ENCODE results near the gene MEF2B.

MEF2B gene

DNA sequence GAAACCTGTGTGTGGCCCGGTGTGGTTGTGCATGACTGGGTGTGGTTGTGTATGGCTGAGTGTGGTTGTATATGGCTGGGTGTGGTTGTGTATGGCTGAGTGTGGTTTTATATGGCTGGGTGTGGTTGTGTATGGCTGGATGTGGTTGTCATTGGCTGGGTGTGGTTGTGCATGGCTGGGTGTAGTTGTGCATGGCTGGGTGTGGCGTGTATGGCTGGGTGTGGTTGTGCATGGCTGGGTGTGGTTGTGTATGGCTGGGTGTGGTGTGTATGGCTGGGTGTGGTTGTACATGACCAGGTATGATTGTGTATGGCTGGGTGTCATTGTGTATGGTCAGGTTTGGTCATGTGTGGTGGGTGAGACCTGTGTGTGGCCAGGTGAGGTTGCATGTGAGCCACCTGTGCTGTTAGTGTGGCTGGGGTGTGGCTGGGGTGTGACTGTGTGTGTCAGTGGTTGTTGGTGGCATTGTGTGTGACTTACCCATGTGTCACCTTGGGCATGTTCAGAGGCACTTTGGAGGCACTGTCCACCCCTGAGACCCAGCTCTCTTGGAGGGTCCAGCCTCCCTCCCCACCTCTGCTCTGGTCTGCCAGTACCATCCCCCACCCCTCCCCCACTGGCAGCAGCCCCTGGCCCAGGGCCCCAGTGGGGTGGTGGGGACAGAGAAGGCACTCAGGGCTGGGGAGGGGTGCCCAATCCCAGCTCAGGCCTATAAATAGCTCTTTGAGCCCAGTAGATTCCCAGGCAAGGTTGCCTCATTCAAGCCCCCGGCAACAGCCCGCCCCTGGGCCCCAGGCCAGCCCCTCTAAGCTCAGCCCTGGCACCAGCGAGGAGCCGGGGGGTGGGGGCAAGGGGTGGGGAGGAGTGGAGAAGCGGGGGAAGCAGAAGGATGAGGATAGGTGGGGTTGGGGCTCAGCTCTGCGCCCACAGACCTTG, 37.8 kb upstream of the MEF2B start:
- H3K4me1 ChIP-seq (ENCODE audit: control insufficient read depth, insufficient read depth, low read length), result 0 out of 2 replicates have a peak, but pooled peaks cover 2% of the 10 kb centered on the region
- H3K36me3 ChIP-seq (ENCODE audit: control insufficient read depth, insufficient read depth, low read length), result no peaks in the 10 kb centered on the region
- peaks cover 26% of the 10 kb centered on the region for H3K27me3 ChIP-seq (ENCODE audit: control insufficient read depth, insufficient read depth, low read length)
- H3K27ac ChIP-seq (ENCODE audit: low read length), result no peak overlapping the region
- no peak for DNase-seq (ENCODE audit: low read depth, low spot score)
- no peaks in the 10 kb centered on the region for H3K9me3 ChIP-seq (ENCODE audit: control insufficient read depth, insufficient read depth, low read length)
- H3K4me3 ChIP-seq (ENCODE audit: low read length), result no peak overlapping the region
- no CpG with 5 or more reads among the region's 8 CpGs for WGBS (ENCODE audit: insufficient coverage, insufficient read length)

DNA sequence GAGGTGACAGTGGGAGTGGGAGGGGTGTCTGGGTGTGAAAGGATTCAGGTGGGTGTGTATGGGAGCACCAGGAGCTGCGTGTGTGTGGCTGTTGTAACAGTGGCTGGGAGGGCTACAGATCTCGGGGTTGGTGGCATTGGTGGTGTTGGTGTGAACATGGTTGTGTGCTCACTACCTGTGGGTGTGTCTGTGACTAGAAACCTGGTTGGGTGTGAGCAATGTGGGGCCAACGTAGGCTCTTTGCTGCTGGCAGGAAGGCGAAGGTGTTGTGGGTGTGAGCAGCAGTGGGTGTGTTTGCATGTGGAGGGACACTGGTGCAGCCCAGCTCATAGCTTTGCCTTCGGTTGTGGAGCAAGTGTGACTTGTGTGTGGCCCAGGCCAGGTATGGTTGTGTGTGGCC, 36.9 kb upstream of the MEF2B start:
- DNase-seq (ENCODE audit: low read depth, low spot score), result no peak
- no peaks in the 10 kb centered on the region for H3K36me3 ChIP-seq (ENCODE audit: control insufficient read depth, insufficient read depth, low read length)
- no peaks in the 10 kb centered on the region for H3K9me3 ChIP-seq (ENCODE audit: control insufficient read depth, insufficient read depth, low read length)
- H3K4me3 ChIP-seq (ENCODE audit: low read length), result no peak overlapping the region
- peaks cover 20% of the 10 kb centered on the region for H3K27me3 ChIP-seq (ENCODE audit: control insufficient read depth, insufficient read depth, low read length)
- no peak overlapping the region for H3K27ac ChIP-seq (ENCODE audit: low read length)
- WGBS (ENCODE audit: insufficient coverage, insufficient read length), result no CpG with 5 or more reads among the region's 5 CpGs
- H3K4me1 ChIP-seq (ENCODE audit: control insufficient read depth, insufficient read depth, low read length), result no peaks in the 10 kb centered on the region

DNA sequence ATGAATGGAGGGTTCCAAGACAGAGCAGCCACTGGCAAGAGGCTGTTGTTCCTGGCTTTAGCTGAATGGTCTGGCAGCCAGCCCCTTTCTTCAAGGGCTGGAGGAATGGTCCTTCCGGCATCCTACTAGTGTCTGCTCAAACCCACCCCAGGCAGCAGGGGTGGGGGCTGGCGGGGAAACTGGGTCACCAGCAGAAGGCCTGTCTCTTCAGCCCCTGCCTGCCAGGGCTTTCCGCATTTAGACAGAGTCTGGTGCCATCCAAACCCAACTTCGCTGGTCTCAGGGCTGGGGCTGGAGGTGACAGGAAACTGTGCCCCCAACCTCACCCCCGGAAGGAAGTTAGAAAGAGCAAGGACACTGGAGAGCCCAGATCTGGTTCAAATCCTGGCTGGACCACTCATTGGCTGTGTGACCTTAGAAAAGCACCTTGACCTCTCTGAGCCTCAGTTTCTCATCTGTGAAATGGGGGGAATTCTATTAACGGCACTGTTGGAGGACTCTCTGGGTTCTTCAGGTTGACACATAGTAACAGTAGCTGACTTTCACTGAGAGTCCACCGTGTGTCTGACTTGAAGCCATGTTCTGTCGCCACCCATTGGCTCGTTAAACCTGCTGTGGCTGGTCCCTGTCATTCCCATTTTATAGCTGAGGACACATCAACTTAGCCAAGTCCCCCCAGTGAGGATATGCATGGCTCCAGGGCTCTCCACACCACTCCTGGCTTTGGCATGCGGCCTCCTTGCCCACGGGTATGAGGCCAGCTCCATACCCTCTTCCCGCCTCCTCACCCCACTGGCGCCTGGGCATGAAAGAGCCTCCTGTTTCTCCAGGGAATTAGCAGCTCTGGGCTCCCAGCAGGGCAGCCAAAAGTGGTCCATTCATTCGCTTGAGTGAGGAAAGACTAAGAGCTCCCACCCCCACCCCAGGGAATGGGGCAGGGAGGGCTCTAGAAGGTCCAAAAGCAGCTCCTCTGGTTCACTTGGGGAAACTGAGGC, 35.6 kb upstream of the MEF2B start:
- no peak overlapping the region for H3K4me3 ChIP-seq (ENCODE audit: low read length)
- H3K27me3 ChIP-seq (ENCODE audit: control insufficient read depth, insufficient read depth, low read length), result peaks cover 15% of the 10 kb centered on the region
- H3K36me3 ChIP-seq (ENCODE audit: control insufficient read depth, insufficient read depth, low read length), result no peaks in the 10 kb centered on the region
- H3K27ac ChIP-seq (ENCODE audit: low read length), result no peak overlapping the region
- no peak for DNase-seq (ENCODE audit: low read depth, low spot score)
- WGBS (ENCODE audit: insufficient coverage, insufficient read length), result no CpG with 5 or more reads among the region's 14 CpGs
- no peaks in the 10 kb centered on the region for H3K4me1 ChIP-seq (ENCODE audit: control insufficient read depth, insufficient read depth, low read length)
- H3K9me3 ChIP-seq (ENCODE audit: control insufficient read depth, insufficient read depth, low read length), result no peaks in the 10 kb centered on the region

DNA sequence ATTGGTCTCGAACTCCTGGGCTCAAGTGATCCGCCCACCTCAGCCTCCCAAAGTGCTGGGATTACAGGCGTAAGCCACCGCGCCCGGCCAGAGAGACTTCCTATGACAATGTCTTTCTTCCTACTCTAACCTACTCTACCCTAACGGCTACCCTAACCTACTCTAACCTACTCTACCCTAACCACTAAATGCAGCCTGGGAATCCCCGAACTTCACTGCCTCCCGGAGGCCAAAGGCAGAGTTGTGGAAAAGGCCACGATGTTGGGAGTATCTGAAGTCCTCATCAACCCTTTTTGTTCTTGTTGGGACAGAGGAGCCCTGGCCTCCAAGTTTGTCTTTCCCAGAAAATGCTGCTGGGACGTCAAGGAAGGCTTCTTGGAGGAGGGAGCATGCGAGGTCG, 34.1 kb upstream of the MEF2B start:
- Histone ChIP-seq H3K27me3 (ENCODE audit: control insufficient read depth, insufficient read depth, low read length) (peaks cover 13% of the 10 kb centered on the region), H3K4me3 (ENCODE audit: low read length) (no peak overlapping the region), H3K4me1 (ENCODE audit: control insufficient read depth, insufficient read depth, low read length) (no peaks in the 10 kb centered on the region), H3K27ac (ENCODE audit: low read length) (no peak overlapping the region), H3K36me3 (ENCODE audit: control insufficient read depth, insufficient read depth, low read length) (no peaks in the 10 kb centered on the region), H3K9me3 (ENCODE audit: control insufficient read depth, insufficient read depth, low read length) (no peaks in the 10 kb centered on the region)
- no CpG with 5 or more reads among the region's 13 CpGs for WGBS (ENCODE audit: insufficient coverage, insufficient read length)
- DNase-seq (ENCODE audit: low read depth, low spot score), result no peak

DNA sequence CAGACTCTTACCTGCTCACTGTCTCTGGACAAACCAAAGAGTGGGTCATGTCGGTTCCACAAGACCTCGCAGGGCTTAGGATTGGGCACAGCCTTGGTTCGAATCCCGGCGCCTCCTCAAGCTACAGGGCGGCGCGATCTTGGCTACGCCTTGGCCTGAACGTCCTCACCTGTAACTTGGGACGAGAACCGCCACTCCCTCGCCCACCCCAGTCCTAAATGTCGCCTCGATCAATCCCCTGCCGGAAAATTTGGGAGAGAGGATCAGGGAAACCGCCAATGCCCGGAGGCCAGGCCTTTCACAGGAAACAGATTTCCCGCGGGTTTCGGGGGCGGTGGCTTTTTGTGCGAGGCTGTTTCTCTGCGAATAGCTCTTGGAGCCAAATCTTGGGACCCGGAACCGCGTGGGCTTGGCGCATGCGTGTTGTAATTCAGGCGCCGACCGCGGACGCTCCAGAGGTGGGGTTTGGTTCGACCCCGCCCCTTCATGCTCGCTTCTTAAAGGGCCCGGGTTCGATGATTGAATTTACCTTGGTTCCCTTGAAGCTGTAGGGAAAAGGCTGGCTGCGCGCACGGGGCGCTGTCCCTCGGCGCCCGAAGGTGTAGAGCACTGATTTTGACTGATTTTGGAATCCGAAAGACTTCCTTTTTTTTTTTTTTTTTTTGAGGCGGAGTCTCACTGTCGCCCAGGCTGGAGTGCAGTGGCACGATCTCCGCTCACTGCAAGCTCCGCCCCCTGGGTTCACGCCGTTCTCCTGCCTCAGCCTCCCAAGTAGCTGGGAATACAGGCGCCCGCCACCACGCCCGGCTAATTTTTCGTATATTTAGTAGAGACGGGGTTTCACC, 33.2 kb upstream of the MEF2B start, which contains the start of gene NR2C2AP:
Gene NR2C2AP, minus strand, starts transcription at position 403 of the 845 bp plus-strand sequence. Its CDS starts 354 bp downstream, at position 49.
- no peak for DNase-seq (ENCODE audit: low read depth, low spot score)
- no CpG with 5 or more reads among the region's 60 CpGs for WGBS (ENCODE audit: insufficient coverage, insufficient read length)

DNA sequence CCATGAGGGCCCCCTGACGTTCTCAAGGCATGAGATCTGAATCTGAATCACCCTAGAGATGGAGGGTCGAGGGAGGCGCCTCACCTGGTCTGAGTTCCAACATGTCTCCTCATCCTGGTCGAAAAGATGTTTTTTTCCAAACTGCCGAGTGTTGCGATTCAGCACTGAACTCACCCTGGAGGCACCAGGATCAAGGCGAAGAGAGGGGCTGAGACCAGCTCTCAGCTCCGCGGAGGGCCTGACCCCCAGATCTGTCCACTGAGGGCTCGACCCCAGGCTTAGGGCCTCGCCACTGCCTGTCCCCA, 32.6 kb upstream of the MEF2B start:
- H3K4me3 ChIP-seq (ENCODE audit: low read length), result peak overlapping the region; percentile 82
- no peaks in the 10 kb centered on the region for H3K9me3 ChIP-seq (ENCODE audit: control insufficient read depth, insufficient read depth, low read length)
- no peak overlapping the region for H3K27ac ChIP-seq (ENCODE audit: low read length)
- peaks cover 13% of the 10 kb centered on the region for H3K27me3 ChIP-seq (ENCODE audit: control insufficient read depth, insufficient read depth, low read length)
- H3K36me3 ChIP-seq (ENCODE audit: control insufficient read depth, insufficient read depth, low read length), result no peaks in the 10 kb centered on the region
- no peaks in the 10 kb centered on the region for H3K4me1 ChIP-seq (ENCODE audit: control insufficient read depth, insufficient read depth, low read length)
- DNase-seq (ENCODE audit: low read depth, low spot score), result no peak
- no CpG with 5 or more reads among the region's 11 CpGs for WGBS (ENCODE audit: insufficient coverage, insufficient read length)

More for the DNA sequence above, 33.2 kb upstream of the MEF2B start, which contains the start of gene NR2C2AP:
- peak within 1 kb of the TSS; percentile 82 for H3K4me3 ChIP-seq (ENCODE audit: low read length)
- H3K27me3 ChIP-seq (ENCODE audit: control insufficient read depth, insufficient read depth, low read length), result peaks cover 13% of the 10 kb centered on the region
- no peaks in the 10 kb centered on the region for H3K9me3 ChIP-seq (ENCODE audit: control insufficient read depth, insufficient read depth, low read length)
- H3K4me1 ChIP-seq (ENCODE audit: control insufficient read depth, insufficient read depth, low read length), result no peaks in the 10 kb centered on the region
- no peaks in the 10 kb centered on the region for H3K36me3 ChIP-seq (ENCODE audit: control insufficient read depth, insufficient read depth, low read length)
- no peak within 1 kb of the TSS for H3K27ac ChIP-seq (ENCODE audit: low read length)

DNA sequence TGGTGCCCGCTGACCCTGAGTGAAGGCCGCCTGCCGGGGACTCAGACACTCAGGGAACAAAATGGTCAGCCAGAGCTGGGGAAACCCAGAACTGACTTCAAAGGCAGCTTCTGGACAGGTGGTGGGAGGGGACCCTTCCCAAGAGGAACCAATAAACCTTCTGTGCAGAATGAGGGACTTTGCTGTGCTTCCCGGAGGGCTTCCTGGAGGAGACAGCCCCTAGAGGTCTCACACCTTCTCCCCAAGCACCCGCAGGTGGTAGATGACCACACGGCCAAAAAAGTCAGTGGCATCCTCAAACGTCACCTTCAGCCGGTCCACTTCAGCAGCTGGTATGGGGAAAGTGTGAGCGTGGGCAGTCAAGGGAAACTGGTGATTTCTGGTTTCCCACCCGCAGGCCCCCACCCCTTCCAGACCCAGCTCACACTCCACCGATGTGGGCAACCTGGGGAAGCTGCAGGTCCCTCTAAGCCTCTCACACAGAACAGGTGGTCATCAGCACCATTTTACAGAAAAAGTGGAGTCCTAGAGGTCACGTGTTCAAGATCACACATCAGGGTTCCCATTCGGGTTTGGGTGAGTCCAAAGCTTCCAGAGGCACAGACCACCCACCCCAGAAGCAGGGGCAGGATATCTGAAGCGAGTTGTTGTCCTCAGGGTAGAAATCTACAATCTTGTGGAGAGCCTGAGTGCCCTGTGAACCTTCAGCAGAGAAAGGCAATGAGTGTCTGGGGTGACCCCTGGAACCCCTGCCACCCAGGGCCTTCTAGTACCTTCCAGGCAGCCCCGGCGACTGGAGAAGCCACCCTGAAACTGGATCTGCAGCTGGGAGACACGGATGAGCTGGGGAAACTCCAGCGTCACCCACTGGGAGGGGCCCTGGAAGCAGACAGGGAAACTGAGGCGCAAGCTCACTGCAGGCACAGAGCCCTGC, 31.9 kb upstream of the MEF2B start:
- Histone ChIP-seq H3K27me3 (ENCODE audit: control insufficient read depth, insufficient read depth, low read length) (peaks cover 10% of the 10 kb centered on the region), H3K4me1 (ENCODE audit: control insufficient read depth, insufficient read depth, low read length) (no peaks in the 10 kb centered on the region), H3K27ac (ENCODE audit: low read length) (no peak overlapping the region), H3K4me3 (ENCODE audit: low read length) (peak overlapping the region; percentile 82), H3K9me3 (ENCODE audit: control insufficient read depth, insufficient read depth, low read length) (no peaks in the 10 kb centered on the region), H3K36me3 (ENCODE audit: control insufficient read depth, insufficient read depth, low read length) (peaks cover 4% of the 10 kb centered on the region)
- WGBS (ENCODE audit: insufficient coverage, insufficient read length), result no CpG with 5 or more reads among the region's 19 CpGs
- DNase-seq (ENCODE audit: low read depth, low spot score), result no peak

DNA sequence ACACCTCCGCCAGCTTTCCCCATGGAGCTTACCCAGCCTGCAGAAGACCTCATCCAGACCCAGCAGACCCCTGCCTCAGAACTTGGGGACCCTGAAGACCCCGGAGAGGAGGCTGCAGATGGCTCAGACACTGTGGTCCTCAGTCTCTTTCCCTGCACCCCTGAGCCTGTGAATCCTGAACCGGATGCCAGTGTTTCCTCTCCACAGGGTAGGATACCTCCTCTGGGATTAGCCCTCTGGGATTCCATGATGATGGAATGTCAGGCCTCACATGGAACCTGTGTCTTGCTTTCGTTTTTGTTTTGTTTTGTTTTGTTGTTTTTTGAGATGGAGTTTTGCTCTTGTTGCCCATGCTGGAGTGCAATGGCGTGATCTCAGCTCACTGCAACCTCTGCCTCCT, 23.9 kb upstream of the MEF2B start:
- WGBS (ENCODE audit: insufficient coverage, insufficient read length), result no CpG with 5 or more reads among the region's 5 CpGs

DNA sequence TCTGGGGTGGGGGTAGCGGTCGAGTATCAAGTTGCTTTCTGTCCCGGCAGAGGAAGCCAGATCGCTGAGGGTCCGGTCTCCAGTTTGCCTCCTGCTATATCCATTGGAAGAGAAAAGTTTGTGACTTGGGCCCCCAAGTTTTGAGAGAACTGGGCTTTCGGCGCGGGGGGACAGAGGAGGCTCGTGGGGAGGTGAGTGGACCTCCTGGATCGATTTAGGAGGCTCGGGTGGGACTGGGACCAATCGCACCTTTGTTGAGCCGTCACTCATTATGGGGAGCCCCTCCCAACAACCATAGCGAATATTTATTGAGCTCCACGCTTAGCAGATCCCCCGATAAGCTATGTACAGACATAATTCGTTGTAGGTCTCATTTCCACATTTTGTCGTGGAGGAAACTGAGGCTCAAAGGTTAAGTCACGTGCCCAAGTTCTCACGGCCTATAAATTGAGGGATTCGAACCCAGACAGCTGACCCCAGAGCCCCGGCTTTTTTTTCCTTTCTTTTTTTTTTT, 22.9 kb upstream of the MEF2B start:
- peaks cover 6% of the 10 kb centered on the region for H3K36me3 ChIP-seq (ENCODE audit: control insufficient read depth, insufficient read depth, low read length)
- H3K4me1 ChIP-seq (ENCODE audit: control insufficient read depth, insufficient read depth, low read length), result no peaks in the 10 kb centered on the region
- peak overlapping the region; percentile 75; the same call in 1 of the 2 replicates for H3K4me3 ChIP-seq (ENCODE audit: low read length)
- no peaks in the 10 kb centered on the region for H3K27me3 ChIP-seq (ENCODE audit: control insufficient read depth, insufficient read depth, low read length)
- H3K9me3 ChIP-seq (ENCODE audit: control insufficient read depth, insufficient read depth, low read length), result no peaks in the 10 kb centered on the region
- no peak for DNase-seq (ENCODE audit: low read depth, low spot score)
- WGBS (ENCODE audit: insufficient coverage, insufficient read length), result no CpG with 5 or more reads among the region's 22 CpGs
- H3K27ac ChIP-seq (ENCODE audit: low read length), result no peak overlapping the region

More for the DNA sequence above, 23.9 kb upstream of the MEF2B start:
- Histone ChIP-seq H3K27me3 (ENCODE audit: control insufficient read depth, insufficient read depth, low read length) (no peaks in the 10 kb centered on the region), H3K27ac (ENCODE audit: low read length) (no peak overlapping the region), H3K36me3 (ENCODE audit: control insufficient read depth, insufficient read depth, low read length) (peaks cover 6% of the 10 kb centered on the region), H3K9me3 (ENCODE audit: control insufficient read depth, insufficient read depth, low read length) (no peaks in the 10 kb centered on the region), H3K4me1 (ENCODE audit: control insufficient read depth, insufficient read depth, low read length) (no peaks in the 10 kb centered on the region), H3K4me3 (ENCODE audit: low read length) (no peak overlapping the region)
- DNase-seq (ENCODE audit: low read depth, low spot score), result no peak
